Measurements from ENCODE around the gene RPL31.

DNA sequence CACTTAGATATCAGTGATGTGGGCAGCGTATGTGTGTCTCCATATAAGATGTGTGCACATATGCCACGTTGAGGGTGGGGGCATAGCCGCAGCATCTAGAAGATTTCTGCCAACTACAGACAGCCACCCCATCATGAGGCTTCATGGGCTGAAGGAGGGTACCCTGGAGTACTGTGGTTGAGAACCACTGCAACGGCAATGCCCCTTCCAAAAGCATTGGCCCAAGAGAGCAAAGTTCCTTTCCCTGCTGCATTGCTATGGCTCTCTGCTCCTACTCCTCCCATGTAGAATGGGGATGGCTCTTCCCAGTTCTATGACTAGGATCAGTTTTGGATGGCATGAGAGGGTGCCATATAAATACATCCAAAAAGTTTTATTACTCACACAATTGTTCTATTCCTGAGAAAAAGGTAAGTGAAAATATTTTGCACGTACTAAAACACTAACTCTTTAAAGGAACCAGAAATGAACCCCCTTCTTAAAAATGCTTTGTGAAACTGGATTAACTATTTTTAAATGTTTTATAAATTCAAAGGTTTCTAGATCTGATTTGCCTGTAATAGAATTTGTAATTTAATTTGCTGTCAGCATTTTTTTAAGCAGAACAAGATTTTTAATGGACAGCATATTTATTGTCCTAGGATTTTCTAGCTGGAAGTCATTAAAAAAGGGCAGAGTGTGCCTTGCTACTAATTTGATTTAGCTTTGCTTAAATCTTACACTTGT lies 4.4 kb upstream of the RPL31 start:
- TF ChIP-seq, protein P1, sequence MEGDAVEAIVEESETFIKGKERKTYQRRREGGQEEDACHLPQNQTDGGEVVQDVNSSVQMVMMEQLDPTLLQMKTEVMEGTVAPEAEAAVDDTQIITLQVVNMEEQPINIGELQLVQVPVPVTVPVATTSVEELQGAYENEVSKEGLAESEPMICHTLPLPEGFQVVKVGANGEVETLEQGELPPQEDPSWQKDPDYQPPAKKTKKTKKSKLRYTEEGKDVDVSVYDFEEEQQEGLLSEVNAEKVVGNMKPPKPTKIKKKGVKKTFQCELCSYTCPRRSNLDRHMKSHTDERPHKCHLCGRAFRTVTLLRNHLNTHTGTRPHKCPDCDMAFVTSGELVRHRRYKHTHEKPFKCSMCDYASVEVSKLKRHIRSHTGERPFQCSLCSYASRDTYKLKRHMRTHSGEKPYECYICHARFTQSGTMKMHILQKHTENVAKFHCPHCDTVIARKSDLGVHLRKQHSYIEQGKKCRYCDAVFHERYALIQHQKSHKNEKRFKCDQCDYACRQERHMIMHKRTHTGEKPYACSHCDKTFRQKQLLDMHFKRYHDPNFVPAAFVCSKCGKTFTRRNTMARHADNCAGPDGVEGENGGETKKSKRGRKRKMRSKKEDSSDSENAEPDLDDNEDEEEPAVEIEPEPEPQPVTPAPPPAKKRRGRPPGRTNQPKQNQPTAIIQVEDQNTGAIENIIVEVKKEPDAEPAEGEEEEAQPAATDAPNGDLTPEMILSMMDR (IDR thresholded peaks at IDR 0.05): no peak
- TF ChIP-seq EZH2 (IDR thresholded peaks at IDR 0.05): no peak
- no peak for TF ChIP-seq EZH2phosphoT487 (IDR thresholded peaks at IDR 0.05)

Measured in neural progenitor cell (in vitro differentiated cells).